Suprapubic skin (tissue), 4 donors: ENCODE measurements around the gene CTNND2. TPM values are rescaled to one million over a fixed set of nuclear protein-coding genes. Genes with fewer than 3 reads are reported as not detected.

ENCODE experiments used
- DNase-seq, 2 donors: peaks; one replicate each; pipeline ENCODE4 v3.0.0-alpha.2; 2019; ENCODE audit warnings: low spot score in 2 of 2
- H3K27ac ChIP-seq: fragments of 200-600 bp; sonication (generic); one replicate; pipeline ENCODE4 v1.5.1; 2019
- H3K27me3 ChIP-seq: fragments of 200-600 bp; sonication (generic); one replicate; pipeline ENCODE4 v1.5.1; 2019
- H3K36me3 ChIP-seq: fragments of 200-600 bp; sonication (generic); one replicate; pipeline ENCODE4 v1.5.1; 2019
- H3K4me1 ChIP-seq: fragments of 200-600 bp; sonication (generic); one replicate; pipeline ENCODE4 v1.5.1; 2019
- H3K4me3 ChIP-seq: fragments of 200-600 bp; sonication (generic); one replicate; pipeline ENCODE4 v1.5.1; 2019; ENCODE audit warnings: mild to moderate bottlenecking
- H3K9me3 ChIP-seq: fragments of 200-600 bp; sonication (generic); one replicate; pipeline ENCODE4 v1.5.1; 2019
- CTCF ChIP-seq, 2 donors: fragments of 200-600 bp in 1 of 2; fragments of 450-650 bp in 1 of 2; sonication (generic) in 1 of 2; IDR thresholded peaks; one replicate each; pipeline ENCODE4 v1.5.1; 2016 to 2019; ENCODE audit warnings: antibody characterized with exemption in 2 of 2, mild to moderate bottlenecking in 1 of 2, moderate library complexity in 1 of 2
- EP300 ChIP-seq: sonication (generic); formaldehyde crosslinking; IDR thresholded peaks from one replicate; pipeline ENCODE4 v1.6.1; 2017; ENCODE audit warnings: antibody characterized with exemption
- POLR2A ChIP-seq, 2 donors: fragments of 450-650 bp; IDR thresholded peaks; one replicate each; pipeline ENCODE4 v1.6.1; 2017; ENCODE audit warnings: antibody characterized with exemption in 2 of 2, mild to moderate bottlenecking in 2 of 2, moderate library complexity in 2 of 2
- POLR2AphosphoS5 ChIP-seq, 3 donors: sonication (generic); formaldehyde crosslinking; IDR thresholded peaks; one replicate each; pipeline ENCODE4 v1.6.1; 2017; ENCODE audit warnings: antibody characterized with exemption in 3 of 3
- WGBS: methylation state at CpG from one replicate; pipeline ENCODE4 v1.1.5; 2018; 5-methylcytosine and 5-hydroxymethylcytosine counted together
- total RNA-seq, 4 donors: library from RNA; depleted of rRNA; stranded (reverse); fragments of >200 nt; gene quantifications; one replicate each; pipeline ENCODE4 v1.1.0, GENCODE V29; 2016

CTNND2 gene
- total RNA-seq, 4 donors from 2014 or later = 0.40 to 3.8 (median 2.2) TPM

DNA sequence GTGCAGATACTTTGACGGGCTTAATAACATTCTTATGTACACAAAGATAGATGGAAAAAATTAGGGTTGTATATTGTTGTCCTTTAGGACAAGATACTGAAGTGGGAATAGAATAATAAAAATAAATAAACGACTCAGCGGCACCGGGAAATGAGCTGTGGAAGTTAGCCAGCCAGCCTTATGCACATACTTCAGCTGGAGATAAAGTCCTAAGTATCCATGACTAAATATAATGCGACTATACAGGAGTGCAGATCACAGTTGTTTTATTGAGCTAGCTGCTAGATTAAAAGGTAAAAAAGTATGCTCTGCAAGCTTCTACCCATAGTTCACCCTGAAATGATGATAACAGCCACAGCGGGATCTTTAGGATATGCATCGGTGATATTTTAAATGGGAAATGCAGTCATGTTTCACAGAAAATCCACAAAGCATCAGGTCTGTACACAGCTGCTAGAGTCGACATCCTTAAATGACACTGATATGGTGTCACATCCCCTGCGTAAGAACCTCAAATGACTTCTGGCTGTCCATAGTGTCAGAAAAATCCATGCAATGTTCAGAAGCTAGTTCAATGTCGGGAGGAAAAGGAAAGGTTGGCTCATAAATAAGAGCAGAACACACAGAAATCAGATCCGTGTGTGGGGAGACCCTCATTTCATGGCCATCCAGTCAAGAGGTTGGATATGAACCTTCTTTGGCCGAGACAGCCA lies 750.4 kb downstream of the CTNND2 start:
- H3K9me3 ChIP-seq = no peaks in the 10 kb centered on the region
- no peak for TF ChIP-seq POLR2A (IDR thresholded peaks at IDR 0.05)
- TF ChIP-seq POLR2AphosphoS5 (IDR thresholded peaks at IDR 0.05) = no peak
- no peak for TF ChIP-seq CTCF (IDR thresholded peaks at IDR 0.05)
- TF ChIP-seq EP300 = no peak
- no peak overlapping the region for H3K27ac ChIP-seq
- H3K36me3 ChIP-seq = no peaks in the 10 kb centered on the region
- no peaks in the 10 kb centered on the region for H3K4me1 ChIP-seq
- DNase-seq = no peak
- WGBS = 82% methylated on average over 12 of the region's 12 CpGs
- no peak overlapping the region for H3K4me3 ChIP-seq
- no peaks in the 10 kb centered on the region for H3K27me3 ChIP-seq

DNA sequence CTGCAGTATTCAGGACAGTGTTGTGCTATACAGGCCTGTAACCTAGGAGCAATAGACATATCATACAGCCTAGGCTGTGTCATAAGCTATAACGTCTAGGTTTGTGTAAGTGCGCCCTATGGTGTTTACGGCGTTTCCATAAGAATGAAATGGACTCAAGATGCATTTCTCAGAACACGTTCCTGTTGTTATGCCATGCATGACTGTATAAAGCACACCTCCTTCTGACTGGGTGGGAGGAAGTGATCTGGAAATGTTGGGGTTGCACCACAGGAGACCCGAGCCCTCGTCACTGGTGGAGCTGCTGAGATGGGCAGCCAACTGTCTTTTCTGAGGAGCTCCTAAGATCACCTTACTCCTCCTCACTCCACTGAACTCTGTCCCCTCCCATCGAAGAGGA lies 751.9 kb downstream of the CTNND2 start:
- no peaks in the 10 kb centered on the region for H3K36me3 ChIP-seq
- H3K4me1 ChIP-seq = no peaks in the 10 kb centered on the region
- no peak overlapping the region for H3K4me3 ChIP-seq
- no peak for TF ChIP-seq POLR2A (IDR thresholded peaks at IDR 0.05)
- no peak for TF ChIP-seq CTCF (IDR thresholded peaks at IDR 0.05)
- no peak for TF ChIP-seq POLR2AphosphoS5 (IDR thresholded peaks at IDR 0.05)
- no peak for TF ChIP-seq EP300
- H3K27ac ChIP-seq = no peak overlapping the region
- 90% methylated on average over 8 of the region's 8 CpGs for WGBS
- no peak for DNase-seq
- H3K9me3 ChIP-seq = no peaks in the 10 kb centered on the region
- no peaks in the 10 kb centered on the region for H3K27me3 ChIP-seq

GRCh38 chr5:11150976-11151375 lies 753.3 kb downstream of the CTNND2 start:
- WGBS = 78% methylated on average over 5 of the region's 5 CpGs
- TF ChIP-seq CTCF (IDR thresholded peaks at IDR 0.05) = no peak
- no peak for TF ChIP-seq EP300
- TF ChIP-seq POLR2AphosphoS5 (IDR thresholded peaks at IDR 0.05) = no peak
- no peak for TF ChIP-seq POLR2A (IDR thresholded peaks at IDR 0.05)
- no peaks in the 10 kb centered on the region for H3K9me3 ChIP-seq
- H3K4me3 ChIP-seq = no peak overlapping the region
- no peaks in the 10 kb centered on the region for H3K27me3 ChIP-seq
- H3K27ac ChIP-seq = no peak overlapping the region
- no peak for DNase-seq
- H3K4me1 ChIP-seq = no peaks in the 10 kb centered on the region
- no peaks in the 10 kb centered on the region for H3K36me3 ChIP-seq

GRCh38 chr5:11148810-11149539 lies 755.3 kb downstream of the CTNND2 start:
- H3K36me3 ChIP-seq = no peaks in the 10 kb centered on the region

GRCh38 chr5:11146171-11146570 lies 758.1 kb downstream of the CTNND2 start:
- H3K4me1 ChIP-seq = no peaks in the 10 kb centered on the region

More at GRCh38 chr5:11148810-11149539, 755.3 kb downstream of the CTNND2 start:
- TF ChIP-seq EP300 = no peak
- no peaks in the 10 kb centered on the region for H3K4me1 ChIP-seq
- H3K27me3 ChIP-seq = no peaks in the 10 kb centered on the region
- DNase-seq = no peak
- WGBS = 83% methylated on average over 14 of the region's 14 CpGs
- H3K9me3 ChIP-seq = no peaks in the 10 kb centered on the region
- no peak overlapping the region for H3K4me3 ChIP-seq
- no peak overlapping the region for H3K27ac ChIP-seq

More at GRCh38 chr5:11146171-11146570, 758.1 kb downstream of the CTNND2 start:
- WGBS = 73% methylated on average over 4 of the region's 4 CpGs
- Histone ChIP-seq H3K36me3 (no peaks in the 10 kb centered on the region), H3K27me3 (no peaks in the 10 kb centered on the region), H3K4me3 (no peak overlapping the region), H3K27ac (no peak overlapping the region), H3K9me3 (no peaks in the 10 kb centered on the region)
- DNase-seq = no peak
- TF ChIP-seq POLR2A (IDR thresholded peaks at IDR 0.05) (no peak), CTCF (IDR thresholded peaks at IDR 0.05) (no peak), POLR2AphosphoS5 (IDR thresholded peaks at IDR 0.05) (no peak), EP300 (no peak)
